ACHN (cell line): ENCODE data around the gene KCNQ2.

ENCODE experiments used
- DNase-seq: peaks from one replicate; pipeline ENCODE4 v3.0.0-alpha.2; 2015
- in situ Hi-C: cut with HindIII; loops from 2 replicates; pipeline ENCODE4 v1.10.0; 2017; ENCODE audit warnings: low sequenced_read_pairs, low pct_ligation_motif_present, low pct_unique_long_range_greater_than_20kb

The KCNQ2 gene

GRCh38 chr20:63430891-63431290 is 41.6 kb downstream of the KCNQ2 start:
- in situ Hi-C loops, result no loop called here
- no peak for DNase-seq

GRCh38 chr20:63429992-63430391 is 42.5 kb downstream of the KCNQ2 start:
- in situ Hi-C loops, result no loop called here
- DNase-seq, result no peak

- in situ Hi-C loops, result no loop called here
- no peak for DNase-seq
Measured at GRCh38 chr20:63428906-63429575, 43.4 kb downstream of the KCNQ2 start.

DNA sequence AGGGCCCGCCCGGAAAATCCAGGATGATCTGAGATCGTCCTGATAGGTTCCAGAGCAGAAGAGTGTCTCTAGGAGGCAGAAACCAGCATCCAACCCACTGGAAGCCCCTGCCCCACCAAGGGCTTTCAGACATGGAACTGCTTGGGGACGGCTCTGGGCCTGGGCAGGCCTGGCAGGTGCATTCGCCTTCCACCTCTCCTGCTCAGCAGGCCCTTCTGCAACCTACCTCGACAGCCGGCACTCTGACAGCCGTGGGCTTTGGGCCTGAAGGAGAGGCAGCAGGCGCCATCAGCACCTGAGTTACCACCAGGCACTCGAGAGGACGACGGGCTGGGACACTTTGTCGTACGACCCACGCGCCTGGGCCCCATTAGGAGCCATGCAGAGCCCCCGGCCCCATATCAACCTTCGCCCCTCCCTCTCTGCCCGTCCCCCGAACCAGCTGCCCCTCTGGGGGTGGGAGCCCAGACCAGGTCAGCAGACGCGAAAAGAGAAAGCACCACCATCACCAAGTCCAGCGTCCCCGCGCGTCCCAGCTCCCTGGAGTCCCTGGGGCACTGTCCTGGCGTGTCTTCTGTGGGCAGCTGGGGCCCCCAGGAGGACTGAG is 44.6 kb downstream of the KCNQ2 start:
- DNase-seq, result no peak
- in situ Hi-C loops, result no loop called here

GRCh38 chr20:63427206-63427605 is 45.2 kb downstream of the KCNQ2 start:
- DNase-seq, result no peak
- in situ Hi-C loops, result no loop called here

- no peak for DNase-seq
- in situ Hi-C loops, result no loop called here
Measured at GRCh38 chr20:63425846-63426485, 46.5 kb downstream of the KCNQ2 start.

DNA sequence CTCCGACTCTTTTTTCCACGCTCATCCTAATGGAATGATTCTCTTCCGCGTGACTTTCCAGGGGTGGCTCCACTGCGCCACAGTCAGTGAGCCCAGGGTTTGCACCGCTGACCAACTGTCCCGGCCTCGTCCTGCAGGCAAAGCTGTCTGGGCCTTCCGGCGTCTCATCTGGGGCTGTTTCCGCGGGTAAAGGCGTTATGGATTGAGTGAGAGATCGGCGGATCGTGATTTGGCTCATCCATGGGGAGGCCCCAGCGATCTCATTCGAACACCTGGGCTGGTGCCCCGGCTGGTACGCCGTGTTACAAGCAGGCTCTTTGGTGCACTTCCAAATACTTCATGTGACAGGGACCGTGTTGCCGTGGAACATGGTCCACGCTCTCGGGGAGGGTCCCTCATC is 47.8 kb downstream of the KCNQ2 start:
- DNase-seq, result no peak
- in situ Hi-C loops, result no loop called here

DNA sequence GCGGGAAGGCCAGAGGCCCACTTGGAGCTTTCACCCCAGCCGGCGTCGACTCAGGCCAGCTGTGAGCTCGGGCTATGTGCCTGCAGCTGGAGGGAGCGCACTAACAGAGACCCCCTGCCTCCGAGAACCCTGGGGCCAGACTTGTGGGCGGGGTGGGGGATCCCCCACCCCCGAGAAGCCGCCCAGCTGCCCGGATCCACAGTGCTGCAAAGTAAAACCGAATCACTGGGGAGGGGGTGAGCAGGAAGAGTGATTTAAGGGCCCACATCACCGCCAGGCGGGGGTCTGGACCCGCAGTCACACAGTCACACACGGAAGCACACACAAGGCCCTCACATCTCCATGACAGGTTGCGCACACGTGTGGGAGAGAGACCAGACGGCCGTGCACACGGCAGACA is 48.7 kb downstream of the KCNQ2 start:
- in situ Hi-C loops, result no loop called here
- DNase-seq, result no peak

GRCh38 chr20:63422653-63423052 is 49.8 kb downstream of the KCNQ2 start:
- DNase-seq, result no peak
- in situ Hi-C loops, result no loop called here

GRCh38 chr20:63421913-63422312 is 50.5 kb downstream of the KCNQ2 start:
- in situ Hi-C loops, result no loop called here
- DNase-seq, result no peak

- no peak for DNase-seq
- in situ Hi-C loops, result no loop called here
Measured at GRCh38 chr20:63421094-63421692, 51.3 kb downstream of the KCNQ2 start.

GRCh38 chr20:63420359-63421093 is 51.9 kb downstream of the KCNQ2 start:
- DNase-seq, result no peak
- in situ Hi-C loops, result no loop called here

- no peak for DNase-seq
- in situ Hi-C loops, result no loop called here
Measured at GRCh38 chr20:63419299-63419698, 53.2 kb downstream of the KCNQ2 start.

- in situ Hi-C loops, result no loop called here
- no peak for DNase-seq
Measured at GRCh38 chr20:63418617-63419016, 53.8 kb downstream of the KCNQ2 start.

GRCh38 chr20:63417738-63418120 is 54.7 kb downstream of the KCNQ2 start:
- DNase-seq, result no peak
- in situ Hi-C loops, result no loop called here

- DNase-seq, result no peak
- in situ Hi-C loops, result no loop called here
Measured at GRCh38 chr20:63417097-63417737, 55.2 kb downstream of the KCNQ2 start.

DNA sequence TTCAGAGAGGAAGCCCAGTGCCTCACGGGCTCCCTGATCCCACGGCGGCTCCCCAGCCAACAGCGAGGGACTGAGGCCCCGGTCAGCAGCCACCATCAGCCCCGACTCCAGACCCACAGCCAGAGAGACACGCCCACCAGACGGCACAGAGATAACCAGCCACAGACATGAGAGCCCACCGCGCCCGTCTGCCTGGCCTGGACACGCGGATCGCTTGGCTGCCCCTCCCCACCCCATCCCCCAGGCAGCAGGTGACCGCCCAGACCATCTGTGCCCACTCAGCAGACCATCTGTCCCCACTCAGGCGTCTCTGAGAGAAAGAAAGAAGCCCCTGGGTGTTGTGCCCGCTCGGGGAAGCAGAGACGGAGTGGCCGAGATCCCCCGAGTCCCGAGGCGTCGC is 55.8 kb downstream of the KCNQ2 start:
- in situ Hi-C loops, result no loop called here
- no peak for DNase-seq

DNA sequence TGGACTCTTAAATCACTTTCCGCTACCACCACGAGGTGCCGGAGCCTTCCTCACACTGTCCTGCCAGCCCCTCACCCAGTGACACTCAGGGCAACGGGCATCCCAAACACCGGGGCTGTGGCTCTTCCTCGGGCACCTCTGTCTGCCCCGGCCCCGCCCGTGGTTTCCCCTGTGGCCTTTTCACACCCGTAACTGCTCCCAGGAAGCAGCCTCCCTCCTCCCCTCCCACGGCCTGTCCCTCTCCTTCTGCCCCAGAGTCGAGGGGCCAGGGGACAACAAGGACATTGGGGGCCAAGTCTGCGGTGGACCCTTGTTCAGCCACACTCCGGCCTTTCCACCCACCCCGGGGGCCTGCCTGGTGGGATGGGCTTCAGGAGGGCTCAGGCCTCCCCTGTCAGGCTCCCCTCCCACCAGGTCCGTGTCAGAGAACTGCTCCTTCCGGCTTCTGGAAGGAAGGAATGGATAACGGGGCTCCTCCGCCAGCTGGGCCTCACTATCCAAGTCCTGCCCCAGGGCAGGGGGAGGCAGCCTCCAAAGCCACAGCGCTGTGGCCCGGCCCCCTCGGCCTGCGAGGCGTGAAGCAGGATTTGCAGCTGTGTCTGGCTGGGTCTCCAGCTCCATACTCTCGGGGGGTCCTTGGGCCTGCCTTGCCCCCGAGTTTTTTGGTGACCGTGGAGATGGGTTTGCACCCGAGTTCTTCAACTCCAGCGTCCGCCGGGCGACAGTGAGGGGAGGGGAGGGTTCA is 56.6 kb downstream of the KCNQ2 start:
- in situ Hi-C loops, result no loop called here
- no peak for DNase-seq
